Mucosa of descending colon (tissue), 3 donors: ENCODE measurements around the gene USP49. TPM values are rescaled to one million over a fixed set of nuclear protein-coding genes. Genes with fewer than 3 reads are reported as not detected.

ENCODE experiments used
- ATAC-seq: fragments of 200-7000 bp; cut with Tn5 transposase; one replicate; pipeline ENCODE4 v1.9.1; 2020; ENCODE audit warnings: mild to moderate bottlenecking, moderate library complexity
- DNase-seq, 3 donors: peaks; one replicate each; pipeline ENCODE4 v3.0.0-alpha.2; 2020
- H3K36me3 ChIP-seq: fragments of 200-600 bp; one replicate; pipeline ENCODE4 v1.8.0; 2021; ENCODE audit warnings: low read depth, mild to moderate bottlenecking
- H3K4me1 ChIP-seq: fragments of 200-600 bp; one replicate; pipeline ENCODE4 v1.8.0; 2021; ENCODE audit warnings: low read depth, mild to moderate bottlenecking
- H3K4me3 ChIP-seq: fragments of 200-600 bp; one replicate; pipeline ENCODE4 v1.8.0; 2021; ENCODE audit warnings: mild to moderate bottlenecking
- H3K9me3 ChIP-seq: fragments of 200-600 bp; one replicate; pipeline ENCODE4 v1.8.0; 2021; ENCODE audit warnings: mild to moderate bottlenecking
- CTCF ChIP-seq: fragments of 200-600 bp; IDR thresholded peaks from one replicate; pipeline ENCODE4 v1.8.0; 2022; ENCODE audit warnings: antibody characterized with exemption, mild to moderate bottlenecking
- intact Hi-C, 2 donors: fragments of 100-400 bp; cut with DNase I in 1 of 2; cut with micrococcal nuclease in 1 of 2; formaldehyde crosslinking; loops; one replicate each; pipeline versions ENCODE4 v1.11.0 to v1.11.1; 2022; cut with DNase I, micrococcal nuclease
- total RNA-seq, 3 donors: library from RNA; stranded (reverse); fragmentation: NEBNext Ultra II Directional in 2 of 3; extraction: Animal tissue kit (Norgen Biotek cat#: 25700) in 2 of 3; gene quantifications; one replicate each; pipeline versions ENCODE4 v1.2.1 to v1.2.4, GENCODE V29; 2021 to 2023
- donor health status: DM: no; HTN: no; CAD: no; lungs with moderate emphysema.
- donor health status: DM: no; HTN: no; CAD: no.
- donor health status: DM: no; HTN: yes; CAD: no.

The USP49 gene
- total RNA-seq, 3 donors from 2014 or later: 2.8 to 3.7 (median 3.2) TPM

GRCh38 chr6:41887331-41887751, 7.8 kb downstream of the USP49 start:
- no peak for TF ChIP-seq CTCF
- intact Hi-C loops: no loop called here
- DNase-seq (no peak), ATAC-seq (no peak)
- Histone ChIP-seq H3K4me3 (no peak overlapping the region), H3K36me3 (no peaks in the 10 kb centered on the region), H3K9me3 (no peaks in the 10 kb centered on the region), H3K4me1 (no peaks in the 10 kb centered on the region)

GRCh38 chr6:41885930-41886329, 9.2 kb downstream of the USP49 start:
- no peaks in the 10 kb centered on the region for H3K9me3 ChIP-seq
- H3K4me3 ChIP-seq: no peak overlapping the region
- ATAC-seq (no peak), DNase-seq (no peak)
- no peaks in the 10 kb centered on the region for H3K36me3 ChIP-seq
- intact Hi-C loops: no loop called here
- TF ChIP-seq CTCF: no peak
- no peaks in the 10 kb centered on the region for H3K4me1 ChIP-seq

GRCh38 chr6:41884957-41885356, 10.2 kb downstream of the USP49 start:
- DNase-seq (no peak), ATAC-seq (no peak)
- Histone ChIP-seq H3K4me3 (no peak overlapping the region), H3K9me3 (no peaks in the 10 kb centered on the region), H3K36me3 (no peaks in the 10 kb centered on the region), H3K4me1 (no peaks in the 10 kb centered on the region)
- intact Hi-C loops: no loop called here
- TF ChIP-seq CTCF: no peak

GRCh38 chr6:41881506-41881905, 13.7 kb downstream of the USP49 start:
- no peak for TF ChIP-seq CTCF
- H3K4me3 ChIP-seq: no peak overlapping the region
- intact Hi-C loops: no loop called here
- ATAC-seq (no peak), DNase-seq (no peak)
- H3K36me3 ChIP-seq: no peaks in the 10 kb centered on the region
- H3K9me3 ChIP-seq: no peaks in the 10 kb centered on the region
- H3K4me1 ChIP-seq: no peaks in the 10 kb centered on the region

- H3K9me3 ChIP-seq: no peaks in the 10 kb centered on the region
- intact Hi-C loops: no loop called here
- DNase-seq (no peak), ATAC-seq (no peak)
- no peaks in the 10 kb centered on the region for H3K4me1 ChIP-seq
- no peak for TF ChIP-seq CTCF
- no peaks in the 10 kb centered on the region for H3K36me3 ChIP-seq
- no peak overlapping the region for H3K4me3 ChIP-seq
Observed at GRCh38 chr6:41878961-41879405, 16.2 kb downstream of the USP49 start.

GRCh38 chr6:41878246-41878645, 16.9 kb downstream of the USP49 start:
- Histone ChIP-seq H3K36me3 (no peaks in the 10 kb centered on the region), H3K9me3 (no peaks in the 10 kb centered on the region), H3K4me1 (no peaks in the 10 kb centered on the region), H3K4me3 (no peak overlapping the region)
- no peak for TF ChIP-seq CTCF
- ATAC-seq (no peak), DNase-seq (no peak)
- intact Hi-C loops: no loop called here
